Esophagus squamous epithelium (tissue), 4 donors: Measurements from ENCODE around the gene BRD3.

Experiments used
- CTCF ChIP-seq, 6 experiments: fragments of 450-650 bp in 4 of 6; fragments of 200-600 bp in 2 of 6; sonication (generic) in 2 of 6; IDR thresholded peaks; one replicate each; pipeline ENCODE4 v1.5.1; 2016 to 2019; ENCODE audit warnings: antibody characterized with exemption in 6 of 6, mild to moderate bottlenecking in 4 of 6, moderate library complexity in 4 of 6
- POLR2A ChIP-seq, 4 donors: fragments of 450-650 bp; IDR thresholded peaks; one replicate each; pipeline ENCODE4 v1.6.1; 2017; ENCODE audit warnings: antibody characterized with exemption in 4 of 4, mild to moderate bottlenecking in 4 of 4, moderate library complexity in 3 of 4

DNA sequence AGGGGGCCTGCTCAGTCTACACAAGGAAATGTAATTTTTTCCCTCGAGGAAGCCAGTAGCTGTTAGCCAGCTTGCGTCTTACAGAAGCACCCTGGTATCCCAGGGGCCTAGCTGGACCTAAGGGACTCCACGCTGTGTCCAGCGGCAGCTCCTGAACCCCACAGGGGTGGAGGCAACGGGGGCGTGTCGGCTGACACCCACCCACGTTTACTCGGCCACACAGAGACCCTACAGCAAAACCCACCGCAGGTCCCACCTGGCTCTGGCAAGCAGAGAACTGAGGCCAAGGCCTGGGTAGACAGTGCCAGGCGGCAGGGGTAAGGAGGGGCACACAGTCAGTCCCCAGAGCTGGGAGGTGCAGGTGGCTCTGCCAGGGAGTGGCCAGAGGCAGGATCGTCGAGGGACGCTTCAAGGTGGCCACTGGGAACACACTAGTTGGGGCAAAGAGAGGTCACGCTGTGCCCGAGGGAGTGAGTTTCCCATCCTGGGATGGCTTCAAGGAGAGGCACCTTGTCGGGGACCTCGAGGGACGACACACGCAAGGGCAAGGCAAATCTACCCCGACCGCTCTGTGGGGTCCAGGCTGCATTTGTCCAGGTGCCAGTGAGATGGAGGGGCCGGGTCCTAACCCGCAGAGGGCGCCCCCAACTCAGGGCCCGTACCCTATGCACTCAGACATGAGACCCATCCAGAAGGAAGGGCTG lies 21.8 kb downstream of the BRD3 start:
- no peak for TF ChIP-seq CTCF (IDR thresholded peaks at IDR 0.05)
- no peak for TF ChIP-seq POLR2A (IDR thresholded peaks at IDR 0.05)
